GM20431 (cell line): ENCODE measurements around the gene XXYLT1.

ENCODE experiments used
- in situ Hi-C: fragments of 300-500 bp; cut with MseI, MboI; formaldehyde crosslinking; loops from one replicate; pipeline ENCODE4 v1.15.0; 2020; ENCODE audit warnings: low sequenced_read_pairs; ENCODE audit not compliant: unreplicated experiment

XXYLT1 gene

DNA sequence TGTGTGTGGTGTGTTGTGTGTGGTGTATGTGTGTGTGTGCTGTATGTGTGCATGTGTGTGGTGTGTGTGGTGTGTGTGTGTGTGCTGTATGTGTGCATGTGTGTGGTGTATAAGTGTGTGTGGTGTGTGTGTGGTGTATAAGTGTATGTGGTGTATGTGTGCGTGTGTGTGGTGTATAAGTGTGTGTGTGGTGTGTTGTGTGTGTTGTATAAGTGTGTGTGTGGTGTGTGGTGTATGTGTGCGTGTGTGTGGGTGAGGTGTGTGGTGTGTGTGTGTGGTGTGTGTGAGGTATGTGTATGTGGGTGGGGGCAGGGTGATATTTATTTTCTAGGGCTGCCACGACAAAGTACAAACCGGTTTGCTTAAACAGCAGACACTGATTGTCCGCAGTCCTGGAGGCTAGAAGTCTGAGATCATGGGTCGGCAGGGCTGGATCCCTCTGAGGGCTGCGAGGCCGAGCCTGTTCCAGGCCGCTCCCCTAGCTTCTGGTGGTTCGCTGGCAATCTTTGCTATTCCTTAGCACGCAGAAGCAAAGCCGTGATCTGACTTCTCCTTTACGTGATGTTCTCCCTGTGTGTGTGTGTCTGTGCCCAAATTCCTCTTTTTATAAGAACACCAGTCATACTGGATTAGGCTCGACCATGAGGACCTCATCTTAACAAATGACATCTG lies 160.2 kb downstream of the XXYLT1 start:
- in situ Hi-C loops: no loop called here

DNA sequence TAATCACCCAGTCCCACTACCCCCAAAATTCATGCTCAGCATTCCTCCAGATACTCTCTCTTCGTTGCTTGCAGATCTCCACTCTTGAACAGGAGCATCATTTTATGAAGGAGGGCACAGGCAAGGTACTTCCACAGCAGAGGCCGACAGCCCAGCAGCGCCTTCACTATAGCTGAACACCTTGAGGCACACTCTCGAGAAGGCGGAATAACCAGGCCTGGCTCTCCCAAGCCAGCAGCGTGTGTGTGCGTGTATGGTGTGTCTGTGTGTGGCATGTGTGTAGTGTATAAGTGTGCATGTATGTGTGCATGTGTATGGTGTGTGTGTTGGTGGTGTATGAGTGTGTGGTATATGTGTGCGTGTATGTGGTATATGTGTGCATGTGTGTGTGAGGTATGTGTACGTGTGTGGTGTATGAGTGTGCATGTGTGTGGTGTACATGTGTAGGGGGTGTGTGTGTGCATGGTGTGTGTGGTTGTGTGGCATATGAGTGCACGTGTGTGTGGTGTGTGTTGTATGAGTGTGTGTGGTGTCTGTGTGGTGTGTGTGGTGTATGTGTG lies 161.8 kb downstream of the XXYLT1 start:
- in situ Hi-C loops: loop anchor here (10.0 kb wide), 1 partner anchor 424 kb away; the partner anchor contains the start of gene FAM43A

DNA sequence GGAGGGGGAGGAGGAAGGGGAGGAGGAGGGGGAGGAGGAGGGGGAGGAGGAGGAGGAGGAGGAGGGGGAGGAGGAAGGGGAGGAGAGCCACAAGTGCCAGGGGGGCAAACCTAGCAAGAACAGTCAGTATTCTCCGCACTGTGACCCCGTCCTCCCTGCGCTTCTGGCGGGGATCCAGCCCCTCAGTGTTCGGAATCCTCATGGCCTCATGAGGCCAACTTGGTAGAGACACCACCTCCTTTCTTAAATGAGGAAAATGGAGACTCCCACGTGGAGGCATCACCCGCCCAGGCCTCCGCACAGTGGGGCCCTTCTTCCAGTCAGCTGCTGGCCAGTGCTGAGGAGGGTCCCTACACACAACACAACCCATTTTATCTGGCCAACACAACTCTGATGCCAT lies 163.4 kb downstream of the XXYLT1 start:
- in situ Hi-C loops: loop anchor here (10.0 kb wide), 1 partner anchor 423 kb away; the partner anchor contains the start of gene FAM43A

DNA sequence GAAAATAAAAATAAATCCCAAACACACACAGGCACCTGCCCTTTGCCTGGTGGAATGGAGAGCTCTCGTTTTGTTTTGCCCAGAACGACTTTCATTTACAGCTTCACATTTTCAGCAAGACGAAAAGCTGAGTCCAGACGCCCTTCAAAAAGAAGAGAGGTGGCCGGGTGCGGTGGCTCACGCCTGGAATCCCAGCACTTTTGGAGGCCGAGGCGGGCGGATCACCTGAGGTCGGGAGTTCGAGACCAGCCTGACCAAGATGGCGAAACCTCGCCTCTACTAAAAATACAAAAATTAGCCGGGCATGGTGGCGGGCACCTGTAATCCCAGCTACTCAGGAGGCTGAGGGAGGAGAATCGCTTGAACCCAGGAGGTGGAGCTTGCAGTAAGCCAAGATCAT lies 163.9 kb downstream of the XXYLT1 start:
- in situ Hi-C loops: loop anchor here (10.0 kb wide), 1 partner anchor 422 kb away; the partner anchor contains the start of gene FAM43A

DNA sequence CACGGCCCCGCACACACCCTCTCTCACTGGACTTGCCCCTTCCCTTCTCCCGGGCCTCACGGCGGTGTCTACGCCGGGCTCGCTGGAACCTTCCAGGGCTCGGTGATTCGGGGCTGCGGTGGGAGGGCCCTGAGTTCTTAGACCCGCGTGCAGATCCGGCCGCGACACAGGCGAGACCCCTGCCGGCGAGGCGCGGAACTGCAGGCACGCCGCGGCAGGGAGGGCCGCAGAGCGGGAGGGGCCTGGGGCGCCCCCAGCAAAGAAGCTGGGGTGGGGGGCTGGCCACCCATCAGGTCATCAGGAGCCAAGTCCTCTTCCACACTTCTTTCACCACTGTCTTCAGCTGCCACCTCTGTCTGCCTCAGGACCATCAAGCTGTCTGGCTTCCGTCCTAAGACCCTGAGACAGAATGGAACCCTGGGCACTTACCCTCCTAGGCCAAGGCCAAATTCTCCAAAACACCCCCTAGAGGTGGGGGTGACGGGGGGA lies 164.5 kb downstream of the XXYLT1 start:
- in situ Hi-C loops: loop anchor here (10.0 kb wide), 1 partner anchor 422 kb away; the partner anchor contains the start of gene FAM43A

DNA sequence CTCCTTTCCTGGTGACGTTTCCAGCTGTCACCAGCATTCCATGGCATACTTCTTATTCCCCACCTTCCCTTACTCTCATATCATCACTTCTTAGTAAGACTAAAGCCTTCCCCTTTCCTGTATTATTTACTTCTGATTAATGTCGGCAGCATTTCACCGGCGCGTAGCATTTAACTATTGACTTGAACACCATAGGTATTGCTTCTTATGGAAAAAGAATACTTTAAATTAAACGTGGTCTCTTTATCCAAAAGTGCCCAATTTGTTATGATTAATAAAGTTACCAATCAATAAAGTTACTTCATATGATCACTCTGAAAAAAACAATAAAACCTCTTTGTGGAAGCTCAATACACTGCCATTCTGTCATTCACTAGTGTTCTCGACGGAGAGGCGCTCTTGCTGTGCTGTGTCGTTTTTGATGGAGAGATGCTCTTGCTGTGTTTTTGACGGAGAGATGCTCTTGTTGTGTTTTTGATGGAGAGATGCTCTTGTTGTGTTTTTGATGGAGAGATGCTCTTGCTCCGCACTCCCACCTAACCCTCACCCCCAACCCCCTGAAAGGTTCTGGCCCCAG lies 165.0 kb downstream of the XXYLT1 start:
- in situ Hi-C loops: loop anchor here (10.0 kb wide), 1 partner anchor 421 kb away; the partner anchor contains the start of gene FAM43A

DNA sequence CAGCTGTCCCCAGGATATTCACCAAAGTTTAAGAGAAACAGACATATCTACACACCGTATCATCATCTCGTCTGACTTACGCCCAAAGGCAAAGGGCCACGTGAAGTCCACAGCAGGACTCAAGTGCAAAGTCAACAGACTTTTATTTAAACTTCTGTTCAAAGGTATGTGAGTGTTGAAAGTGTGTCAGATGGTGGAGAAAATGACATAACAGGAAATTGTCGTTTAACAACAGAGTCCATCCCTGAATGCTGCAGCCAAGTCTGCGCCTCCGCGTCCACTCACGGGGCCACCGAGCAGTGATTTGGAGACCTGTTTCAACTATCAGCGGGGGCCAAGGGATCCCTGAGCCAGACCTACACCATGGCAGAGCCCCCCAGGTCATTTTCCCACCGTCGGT lies 165.6 kb downstream of the XXYLT1 start:
- in situ Hi-C loops: loop anchor here (10.0 kb wide), 1 partner anchor 421 kb away; the partner anchor contains the start of gene FAM43A

DNA sequence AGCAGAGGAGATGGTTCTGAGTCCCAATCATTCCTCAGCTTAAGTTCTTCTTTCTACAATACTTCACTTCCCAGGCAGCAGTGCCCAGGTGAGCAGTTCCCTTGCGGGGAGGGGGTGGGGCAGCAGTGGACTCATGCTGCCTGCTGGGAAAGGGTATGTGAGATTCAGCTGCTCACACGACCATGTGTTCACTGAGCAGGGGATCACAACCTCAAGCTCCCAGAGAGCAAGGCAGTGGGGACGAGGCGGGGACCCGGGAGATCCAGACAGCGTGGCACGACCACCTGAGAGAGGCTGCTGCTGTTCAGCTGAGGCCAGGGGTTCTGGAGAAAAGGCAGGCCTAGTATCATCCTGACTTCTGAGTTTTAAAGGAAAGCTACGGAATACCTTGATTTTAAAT lies 166.6 kb downstream of the XXYLT1 start:
- in situ Hi-C loops: loop anchor here (10.0 kb wide), 1 partner anchor 420 kb away; the partner anchor contains the start of gene FAM43A

DNA sequence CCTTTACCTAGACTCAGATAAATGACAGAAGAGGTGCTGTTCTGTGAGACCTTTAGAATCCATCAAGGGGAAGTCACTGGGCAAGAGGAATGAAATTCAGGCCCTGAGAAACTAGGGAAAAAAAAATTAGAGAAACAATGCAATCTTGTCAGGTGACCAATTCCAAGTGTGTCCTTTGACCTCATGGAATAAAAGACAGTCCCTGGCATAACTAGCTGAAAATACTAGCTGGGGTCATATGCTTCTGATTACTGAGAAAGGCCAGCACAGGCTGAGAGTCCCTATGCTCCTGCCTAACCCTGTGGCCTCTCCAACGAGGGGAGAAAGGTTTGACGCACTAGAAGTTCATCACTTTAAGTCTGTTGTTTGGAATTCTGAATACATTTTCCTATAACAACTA lies 167.3 kb downstream of the XXYLT1 start:
- in situ Hi-C loops: loop anchor here (10.0 kb wide), 1 partner anchor 419 kb away; the partner anchor contains the start of gene FAM43A

DNA sequence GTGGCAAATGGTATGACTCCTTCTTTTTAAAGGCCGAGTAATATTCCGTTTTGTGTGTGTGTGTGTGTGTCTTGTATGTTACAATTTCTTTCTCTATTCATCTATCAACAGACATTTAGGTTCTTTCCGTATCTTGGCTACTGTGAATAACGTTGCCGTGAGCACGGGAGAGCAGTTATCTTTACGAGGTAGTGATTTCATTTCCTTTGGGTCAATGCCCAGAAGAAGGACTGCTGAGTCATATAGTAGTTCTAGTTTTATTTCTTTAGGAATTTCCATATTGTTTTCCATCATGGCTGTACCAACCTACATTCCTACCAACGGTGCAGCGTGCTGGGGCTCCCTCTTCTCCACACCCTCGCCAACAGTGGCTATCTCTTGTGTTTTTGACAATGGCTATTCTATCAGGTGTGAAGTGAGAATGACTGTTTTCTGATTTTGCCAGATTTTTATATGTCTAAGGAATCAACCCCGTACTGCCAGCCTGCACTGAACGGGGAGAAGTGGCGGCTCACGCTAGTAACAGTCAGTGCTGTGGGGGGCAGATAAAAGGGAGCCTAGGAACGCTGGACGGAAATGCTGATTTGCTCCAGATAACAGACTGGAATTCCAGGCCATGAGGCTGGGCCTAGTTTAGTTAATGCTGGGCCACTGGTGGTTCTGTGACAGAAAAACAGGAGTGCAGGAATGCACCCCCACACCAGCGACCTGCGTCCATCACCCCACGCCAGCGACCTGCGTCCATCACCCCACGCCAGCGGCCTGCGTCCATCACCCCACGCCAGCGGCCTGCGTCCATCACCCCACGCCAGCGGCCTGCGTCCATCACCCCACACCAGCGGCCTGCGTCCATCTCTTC lies 168.1 kb downstream of the XXYLT1 start:
- in situ Hi-C loops: loop anchor here (10.0 kb wide), 1 partner anchor 418 kb away; the partner anchor contains the start of gene FAM43A

DNA sequence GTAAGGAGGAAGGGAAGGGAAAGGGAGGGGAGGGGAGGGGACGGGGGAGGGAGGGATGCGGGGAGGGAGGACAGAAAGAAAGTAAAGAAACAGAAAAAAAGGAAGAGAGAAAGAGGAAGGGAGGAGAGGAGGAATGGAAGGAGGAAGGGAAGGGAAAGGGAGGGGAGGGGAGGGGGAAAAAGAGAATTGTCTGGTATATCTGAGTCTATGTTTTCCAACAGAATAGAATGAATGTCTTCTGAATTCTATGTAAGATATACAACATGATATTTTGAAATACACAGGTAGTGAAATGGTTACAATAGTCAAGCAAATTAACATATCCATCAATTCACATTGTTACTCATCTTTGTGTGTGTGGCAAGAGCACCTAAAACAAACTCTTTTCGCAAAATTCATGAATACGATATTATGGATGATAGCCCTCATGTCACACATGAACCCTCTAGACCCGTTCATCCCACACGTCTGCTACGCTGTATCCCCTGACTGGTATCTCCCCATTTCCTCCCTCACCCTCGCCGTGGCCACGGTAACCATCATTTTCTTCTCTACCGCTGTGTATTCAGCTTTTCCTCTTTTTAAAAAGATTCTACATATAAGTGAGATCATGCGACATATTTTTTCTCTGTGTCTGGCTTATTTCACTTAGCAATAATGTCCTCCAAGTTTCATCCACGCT lies 168.9 kb downstream of the XXYLT1 start:
- in situ Hi-C loops: loop anchor here (10.0 kb wide), 1 partner anchor 417 kb away; the partner anchor contains the start of gene FAM43A

DNA sequence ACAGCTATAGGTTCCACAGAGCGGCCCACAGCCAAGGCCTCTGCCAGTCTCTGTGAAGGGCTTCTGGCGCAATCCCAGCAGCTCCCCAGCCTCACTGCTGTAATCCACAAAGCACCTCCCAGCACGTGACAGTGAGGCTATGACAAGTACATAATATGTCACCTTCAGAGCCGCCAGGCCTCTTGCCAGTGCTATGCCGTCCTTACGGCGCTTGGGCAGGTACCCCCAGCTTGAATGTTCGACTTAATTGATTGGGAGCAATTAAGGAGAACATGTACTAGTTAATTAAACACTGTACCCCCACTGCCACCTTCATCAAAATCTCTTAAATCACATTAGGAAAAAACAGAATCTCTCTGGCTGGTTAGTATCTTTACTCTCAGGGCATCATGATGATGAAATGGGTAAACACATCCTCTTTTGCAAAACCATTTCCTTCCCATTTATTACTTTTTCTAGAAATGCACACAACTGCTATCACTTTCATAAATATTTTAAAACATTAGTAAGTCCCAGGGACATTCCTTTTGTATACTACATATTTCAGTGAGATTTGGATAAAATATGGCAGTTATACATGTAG lies 169.9 kb downstream of the XXYLT1 start:
- in situ Hi-C loops: loop anchor here (10.0 kb wide), 1 partner anchor 416 kb away; the partner anchor contains the start of gene FAM43A

DNA sequence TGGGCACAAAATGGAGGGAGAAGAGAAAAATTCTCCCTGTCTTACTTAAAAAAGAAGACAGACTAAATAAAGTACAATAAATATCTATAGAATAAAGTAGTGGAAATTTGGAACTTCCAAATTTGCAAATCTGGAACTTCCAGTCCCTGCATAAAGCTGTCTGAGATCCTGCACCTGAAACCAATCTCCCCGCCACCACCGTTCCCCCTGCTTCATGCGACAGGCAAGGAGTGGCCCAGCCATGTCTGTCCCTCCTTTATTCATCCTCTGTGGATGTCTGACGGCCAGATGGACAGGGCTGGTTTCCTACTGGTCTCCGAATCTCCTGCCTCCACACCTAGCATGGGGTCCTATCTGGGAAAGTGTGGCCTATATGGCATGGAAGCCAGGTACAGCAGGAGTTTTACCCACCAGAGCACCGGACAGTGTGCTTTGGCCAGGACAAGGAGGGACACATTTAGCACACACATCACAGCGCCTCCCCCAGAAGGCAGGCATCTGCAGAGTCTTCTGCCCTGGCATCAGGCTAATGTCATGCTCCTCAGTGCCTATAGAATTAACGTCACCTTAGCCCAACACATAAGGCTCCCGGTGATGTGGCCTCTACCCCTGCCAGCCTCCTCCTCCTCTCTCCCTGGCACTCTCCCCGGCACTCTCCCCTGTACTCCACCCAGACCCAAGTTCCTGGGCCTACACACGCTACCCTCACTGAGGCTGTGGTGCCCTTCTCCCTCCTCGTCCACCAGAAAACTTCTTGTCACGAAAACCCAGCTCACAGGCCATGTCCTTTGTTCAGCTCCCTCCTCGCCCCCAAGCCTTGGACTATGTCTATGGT lies 170.8 kb downstream of the XXYLT1 start:
- in situ Hi-C loops: loop anchor here (10.0 kb wide), 1 partner anchor 415 kb away; the partner anchor contains the start of gene FAM43A

DNA sequence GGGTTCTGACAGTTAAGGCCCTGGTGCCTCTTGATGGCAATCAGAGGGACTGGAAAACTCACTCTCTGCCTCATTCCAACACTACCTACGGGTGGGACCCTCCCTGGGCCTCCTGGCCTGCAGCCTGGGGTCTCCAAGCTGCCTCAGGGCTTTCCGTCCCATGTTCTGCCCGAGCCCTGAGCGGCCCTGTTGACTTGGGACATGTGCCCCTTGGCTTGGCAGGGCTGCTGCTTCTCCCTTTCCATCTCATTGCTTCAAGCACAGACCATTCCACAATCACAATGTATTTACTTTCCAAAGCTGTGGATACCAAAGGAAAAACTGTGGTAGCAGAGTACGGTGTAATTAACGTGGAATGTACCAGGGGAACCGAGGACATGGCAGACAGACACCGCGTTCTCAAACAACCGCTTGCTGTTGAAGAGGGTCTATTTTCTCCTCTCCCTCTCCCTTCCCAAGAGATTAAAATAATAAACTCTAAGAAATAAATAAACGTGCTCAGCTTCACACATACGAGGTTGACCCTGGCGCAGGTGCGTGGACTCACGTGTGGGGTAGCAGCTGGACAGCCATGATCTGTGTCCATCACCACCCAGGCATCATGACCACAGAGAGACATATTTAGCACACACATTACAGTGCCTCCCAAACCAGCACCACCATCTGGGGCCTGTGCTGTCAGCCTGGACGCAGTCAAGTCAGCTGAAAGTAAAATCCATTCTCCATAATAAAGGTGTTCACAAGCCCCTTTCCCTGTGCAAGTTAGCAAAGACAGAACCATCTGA lies 172.0 kb downstream of the XXYLT1 start:
- in situ Hi-C loops: no loop called here

DNA sequence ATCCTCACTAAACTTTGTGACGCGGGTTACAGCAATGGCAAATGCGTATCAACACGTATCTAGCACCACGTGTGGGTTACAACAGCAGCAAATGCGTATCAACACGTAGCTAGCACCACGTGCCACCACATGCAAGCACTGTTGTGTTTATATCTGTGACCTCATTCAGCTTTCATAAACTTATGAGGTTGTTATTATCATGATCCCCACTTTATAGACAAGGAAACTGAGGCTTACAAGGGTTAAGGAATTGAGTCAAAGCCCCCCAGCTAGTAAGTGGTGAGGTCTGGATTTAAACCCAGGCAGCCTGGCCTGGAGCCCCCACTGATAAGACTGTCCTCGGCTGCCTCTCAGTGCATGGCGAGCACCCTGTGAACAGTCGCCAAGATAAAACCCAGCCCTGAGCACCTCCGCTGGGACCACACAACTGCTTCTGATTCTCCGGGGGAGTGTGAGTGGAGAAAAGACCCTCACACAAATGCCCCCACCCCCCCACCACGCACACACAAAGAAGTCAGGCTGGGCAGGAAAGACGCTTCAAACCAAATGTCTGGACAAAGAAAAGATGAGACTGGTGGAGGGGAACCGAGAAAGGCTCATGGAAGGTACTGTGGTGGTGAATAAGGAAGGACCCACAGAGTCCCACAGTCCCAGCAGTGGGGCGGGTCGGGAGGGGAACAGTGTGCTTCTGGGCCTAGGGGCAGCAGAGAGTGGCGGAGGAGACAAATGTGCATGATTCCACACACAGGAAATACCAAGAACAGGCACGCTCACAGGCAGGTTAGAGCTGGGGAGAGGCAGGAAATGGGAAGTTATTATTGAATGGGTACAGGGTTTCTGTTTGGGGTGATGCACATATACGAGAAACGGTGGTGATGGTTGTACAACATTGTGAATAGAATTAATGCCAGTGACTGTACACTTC lies 173.4 kb downstream of the XXYLT1 start:
- in situ Hi-C loops: no loop called here
